GM18502 (cell line): ENCODE data around the gene RNF145.
"Not testable (repeated sequence)": the region's sequence is repeated elsewhere in the genome, so short reads cannot be mapped to it uniquely, and the experiment has no call there.

Experiments used
- ATAC-seq: cut with Tn5 transposase; IDR thresholded peaks from one replicate; pipeline ENCODE4 v1.9.1; 2021; ENCODE audit warnings: mild to moderate bottlenecking; ENCODE audit not compliant: unreplicated experiment, poor library complexity

Gene RNF145

GRCh38 chr5:159123189-159123588 is 86.2 kb downstream of the RNF145 start:
- ATAC-seq: no peak

GRCh38 chr5:159121061-159121460 is 88.3 kb downstream of the RNF145 start:
- ATAC-seq: no peak

GRCh38 chr5:159120446-159120845 is 88.9 kb downstream of the RNF145 start:
- peak; percentile 65 for ATAC-seq

- not testable (repeated sequence) for ATAC-seq
Observed at GRCh38 chr5:159119842-159120241, 89.5 kb downstream of the RNF145 start.

- ATAC-seq: not testable (repeated sequence)
Observed at GRCh38 chr5:159118958-159119659, 90.2 kb downstream of the RNF145 start.

GRCh38 chr5:159113405-159113804 is 95.9 kb downstream of the RNF145 start:
- no peak for ATAC-seq

GRCh38 chr5:159112436-159112835 is 96.9 kb downstream of the RNF145 start:
- ATAC-seq: no peak
